ENCODE results near the gene ATG5. TPM values are rescaled to one million over a fixed set of nuclear protein-coding genes. Genes with fewer than 3 reads are reported as not detected.

The ATG5 gene
- total RNA-seq, 1 experiment from 2014 or later: 35.1 TPM

GRCh38 chr6:106318851-106319250, 6.7 kb downstream of the ATG5 start:
- no peaks in the 10 kb centered on the region for H3K36me3 Mint-ChIP-seq (ENCODE audit: insufficient read depth, unreplicated experiment)
- peaks cover 51% of the 10 kb centered on the region for H3K4me1 Mint-ChIP-seq (ENCODE audit: low read depth, unreplicated experiment)
- intact Hi-C loops (cut with micrococcal nuclease; ENCODE audit: unreplicated experiment): no loop called here
- H3K27me3 Mint-ChIP-seq (ENCODE audit: unreplicated experiment): no peaks in the 10 kb centered on the region
- no peak overlapping the region for H3K4me3 Mint-ChIP-seq (ENCODE audit: low read depth, unreplicated experiment)
- BruUV-seq (replicated peaks): no TSS peak
- no peak overlapping the region for H3K27ac Mint-ChIP-seq (ENCODE audit: unreplicated experiment)
- CTCF ChIA-PET: no interaction called here
- H3K9me3 Mint-ChIP-seq (ENCODE audit: low read depth, unreplicated experiment): peaks cover 4% of the 10 kb centered on the region
- TF ChIP-seq CTCF (IDR thresholded peaks at IDR 0.05; ENCODE audit: unreplicated experiment): no peak
- no peak for DNase-seq

GRCh38 chr6:106318061-106318460, 7.5 kb downstream of the ATG5 start:
- CTCF ChIA-PET: interaction anchor here (0.6 kb wide), 1 partner anchor 176 kb away, joined by 4 read pairs; no protein-coding TSS in a partner anchor
- DNase-seq: no peak
- Mint-ChIP-seq H3K4me3 (ENCODE audit: low read depth, unreplicated experiment) (no peak overlapping the region), H3K36me3 (ENCODE audit: insufficient read depth, unreplicated experiment) (peaks cover 2% of the 10 kb centered on the region), H3K4me1 (ENCODE audit: low read depth, unreplicated experiment) (peaks cover 46% of the 10 kb centered on the region), H3K27me3 (ENCODE audit: unreplicated experiment) (no peaks in the 10 kb centered on the region), H3K27ac (ENCODE audit: unreplicated experiment) (no peak overlapping the region), H3K9me3 (ENCODE audit: low read depth, unreplicated experiment) (peaks cover 4% of the 10 kb centered on the region)
- BruUV-seq (replicated peaks): no TSS peak
- intact Hi-C loops (cut with micrococcal nuclease; ENCODE audit: unreplicated experiment): no loop called here
- TF ChIP-seq CTCF (IDR thresholded peaks at IDR 0.05; ENCODE audit: unreplicated experiment): no peak

GRCh38 chr6:106316375-106316766, 9.2 kb downstream of the ATG5 start:
- CTCF ChIA-PET: no interaction called here
- Mint-ChIP-seq H3K27ac (ENCODE audit: unreplicated experiment) (no peak overlapping the region), H3K4me1 (ENCODE audit: low read depth, unreplicated experiment) (peaks cover 51% of the 10 kb centered on the region), H3K9me3 (ENCODE audit: low read depth, unreplicated experiment) (no peaks in the 10 kb centered on the region), H3K36me3 (ENCODE audit: insufficient read depth, unreplicated experiment) (peaks cover 15% of the 10 kb centered on the region), H3K4me3 (ENCODE audit: low read depth, unreplicated experiment) (no peak overlapping the region), H3K27me3 (ENCODE audit: unreplicated experiment) (no peaks in the 10 kb centered on the region)
- TF ChIP-seq CTCF (IDR thresholded peaks at IDR 0.05; ENCODE audit: unreplicated experiment): no peak
- intact Hi-C loops (cut with micrococcal nuclease; ENCODE audit: unreplicated experiment): no loop called here
- BruUV-seq (replicated peaks): no TSS peak
- DNase-seq: no peak

- TF ChIP-seq CTCF (IDR thresholded peaks at IDR 0.05; ENCODE audit: unreplicated experiment): no peak
- BruUV-seq (replicated peaks): no TSS peak
- CTCF ChIA-PET: no interaction called here
- no peaks in the 10 kb centered on the region for H3K27me3 Mint-ChIP-seq (ENCODE audit: unreplicated experiment)
- peaks cover 15% of the 10 kb centered on the region for H3K36me3 Mint-ChIP-seq (ENCODE audit: insufficient read depth, unreplicated experiment)
- no peak for DNase-seq
- H3K27ac Mint-ChIP-seq (ENCODE audit: unreplicated experiment): no peak overlapping the region
- intact Hi-C loops (cut with micrococcal nuclease; ENCODE audit: unreplicated experiment): no loop called here
- H3K4me3 Mint-ChIP-seq (ENCODE audit: low read depth, unreplicated experiment): no peak overlapping the region
- H3K9me3 Mint-ChIP-seq (ENCODE audit: low read depth, unreplicated experiment): no peaks in the 10 kb centered on the region
- H3K4me1 Mint-ChIP-seq (ENCODE audit: low read depth, unreplicated experiment): peaks cover 52% of the 10 kb centered on the region
Observed at GRCh38 chr6:106315765-106316374, 9.7 kb downstream of the ATG5 start.

Measured in Calu3 (cell line).